ENCODE data around the gene BRAT1. TPM values are rescaled to one million over a fixed set of nuclear protein-coding genes. Genes with fewer than 3 reads are reported as not detected.

Gene BRAT1
- total RNA-seq, 1 experiment from 2014 or later, result 85.7 TPM

GRCh38 chr7:2587778-2588177 lies 32.5 kb upstream of the BRAT1 start:
- in situ Hi-C loops (cut with HindIII; ENCODE audit: low pct_unique_long_range_greater_than_20kb, low sequenced_read_pairs), result no loop called here

GRCh38 chr7:2587134-2587533 lies 31.8 kb upstream of the BRAT1 start:
- in situ Hi-C loops (cut with HindIII; ENCODE audit: low pct_unique_long_range_greater_than_20kb, low sequenced_read_pairs), result no loop called here
- no peak for DNase-seq (ENCODE audit: low read depth, low spot score)

More at GRCh38 chr7:2587778-2588177, 32.5 kb upstream of the BRAT1 start:
- DNase-seq (ENCODE audit: low read depth, low spot score), result no peak

- no peak for DNase-seq (ENCODE audit: low read depth, low spot score)
- in situ Hi-C loops (cut with HindIII; ENCODE audit: low pct_unique_long_range_greater_than_20kb, low sequenced_read_pairs), result no loop called here
Observed at GRCh38 chr7:2586326-2587020, 31.1 kb upstream of the BRAT1 start.

GRCh38 chr7:2585446-2585845 lies 30.1 kb upstream of the BRAT1 start:
- in situ Hi-C loops (cut with HindIII; ENCODE audit: low pct_unique_long_range_greater_than_20kb, low sequenced_read_pairs), result no loop called here
- no peak for DNase-seq (ENCODE audit: low read depth, low spot score)

GRCh38 chr7:2583798-2584580 lies 28.7 kb upstream of the BRAT1 start:
- in situ Hi-C loops (cut with HindIII; ENCODE audit: low pct_unique_long_range_greater_than_20kb, low sequenced_read_pairs), result no loop called here
- no peak for DNase-seq (ENCODE audit: low read depth, low spot score)

GRCh38 chr7:2582006-2582735 lies 26.8 kb upstream of the BRAT1 start:
- DNase-seq (ENCODE audit: low read depth, low spot score), result no peak
- in situ Hi-C loops (cut with HindIII; ENCODE audit: low pct_unique_long_range_greater_than_20kb, low sequenced_read_pairs), result no loop called here

- in situ Hi-C loops (cut with HindIII; ENCODE audit: low pct_unique_long_range_greater_than_20kb, low sequenced_read_pairs), result no loop called here
- DNase-seq (ENCODE audit: low read depth, low spot score), result no peak
Observed at GRCh38 chr7:2580636-2581035, 25.3 kb upstream of the BRAT1 start.

- DNase-seq (ENCODE audit: low read depth, low spot score), result no peak
- in situ Hi-C loops (cut with HindIII; ENCODE audit: low pct_unique_long_range_greater_than_20kb, low sequenced_read_pairs), result no loop called here
Observed at GRCh38 chr7:2577914-2578680, 22.8 kb upstream of the BRAT1 start.

GRCh38 chr7:2576742-2577491 lies 21.6 kb upstream of the BRAT1 start:
- in situ Hi-C loops (cut with HindIII; ENCODE audit: low pct_unique_long_range_greater_than_20kb, low sequenced_read_pairs), result no loop called here
- no peak for DNase-seq (ENCODE audit: low read depth, low spot score)

GRCh38 chr7:2575733-2576340 lies 20.5 kb upstream of the BRAT1 start:
- no peak for DNase-seq (ENCODE audit: low read depth, low spot score)
- in situ Hi-C loops (cut with HindIII; ENCODE audit: low pct_unique_long_range_greater_than_20kb, low sequenced_read_pairs), result no loop called here

- in situ Hi-C loops (cut with HindIII; ENCODE audit: low pct_unique_long_range_greater_than_20kb, low sequenced_read_pairs), result no loop called here
- no peak for DNase-seq (ENCODE audit: low read depth, low spot score)
Observed at GRCh38 chr7:2575046-2575732, 19.9 kb upstream of the BRAT1 start.

- in situ Hi-C loops (cut with HindIII; ENCODE audit: low pct_unique_long_range_greater_than_20kb, low sequenced_read_pairs), result no loop called here
- no peak for DNase-seq (ENCODE audit: low read depth, low spot score)
Observed at GRCh38 chr7:2573761-2574160, 18.4 kb upstream of the BRAT1 start.

GRCh38 chr7:2572101-2572842 lies 16.9 kb upstream of the BRAT1 start:
- DNase-seq (ENCODE audit: low read depth, low spot score), result no peak
- in situ Hi-C loops (cut with HindIII; ENCODE audit: low pct_unique_long_range_greater_than_20kb, low sequenced_read_pairs), result no loop called here

GRCh38 chr7:2571409-2571808 lies 16.1 kb upstream of the BRAT1 start:
- no peak for DNase-seq (ENCODE audit: low read depth, low spot score)
- in situ Hi-C loops (cut with HindIII; ENCODE audit: low pct_unique_long_range_greater_than_20kb, low sequenced_read_pairs), result no loop called here

GRCh38 chr7:2570021-2570420 lies 14.7 kb upstream of the BRAT1 start:
- in situ Hi-C loops (cut with HindIII; ENCODE audit: low pct_unique_long_range_greater_than_20kb, low sequenced_read_pairs), result no loop called here
- DNase-seq (ENCODE audit: low read depth, low spot score), result no peak

GRCh38 chr7:2569421-2569820 lies 14.1 kb upstream of the BRAT1 start:
- in situ Hi-C loops (cut with HindIII; ENCODE audit: low pct_unique_long_range_greater_than_20kb, low sequenced_read_pairs), result no loop called here

More at GRCh38 chr7:2569421-2569820, 14.1 kb upstream of the BRAT1 start:
- DNase-seq (ENCODE audit: low read depth, low spot score), result no peak

Data from SK-MEL-5 (cell line).